Hepatocyte (in vitro differentiated cells): ENCODE measurements around the gene RALB. TPM values are rescaled to one million over a fixed set of nuclear protein-coding genes. Genes with fewer than 3 reads are reported as not detected.

Experiments
- DNase-seq: peaks from one replicate; pipeline ENCODE4 v3.0.0-alpha.2; 2016; ENCODE audit warnings: low spot score
- H2AFZ ChIP-seq: fragments of 200-600 bp; sonication (generic); 2 replicates; pipeline ENCODE4 v1.6.0; 2016; ENCODE audit warnings: antibody characterized with exemption, mild to moderate bottlenecking
- H3K27ac ChIP-seq: fragments of 200-600 bp; sonication (generic); 2 replicates; pipeline ENCODE4 v1.5.1; 2016; ENCODE audit warnings: mild to moderate bottlenecking
- H3K27me3 ChIP-seq: fragments of 200-600 bp; sonication (generic); 2 replicates; pipeline ENCODE4 v1.6.1; 2016
- H3K36me3 ChIP-seq: fragments of 200-600 bp; sonication (generic); replicated peaks from 2 replicates; pipeline ENCODE4 v1.5.1; 2016; ENCODE audit warnings: low read depth; ENCODE audit not compliant: insufficient read depth
- H3K4me1 ChIP-seq: fragments of 200-600 bp; sonication (generic); 2 replicates; pipeline ENCODE4 v1.5.1; 2016; ENCODE audit warnings: mild to moderate bottlenecking, moderate library complexity; ENCODE audit not compliant: insufficient read depth
- H3K4me2 ChIP-seq: fragments of 200-600 bp; sonication (generic); 2 replicates; pipeline ENCODE4 v1.6.0; 2016
- H3K4me3 ChIP-seq: fragments of 200-600 bp; sonication (generic); 2 replicates; pipeline ENCODE4 v1.5.1; 2016; ENCODE audit warnings: mild to moderate bottlenecking
- H3K79me2 ChIP-seq: fragments of 200-600 bp; sonication (generic); 2 replicates; pipeline ENCODE4 v1.6.0; 2017; ENCODE audit warnings: mild to moderate bottlenecking
- H3K9me2 ChIP-seq: fragments of 200-600 bp; sonication (generic); replicated peaks from 2 replicates; pipeline ENCODE4 v1.6.0; 2017; ENCODE audit warnings: mild to moderate bottlenecking; ENCODE audit not compliant: insufficient read depth
- H3K9me3 ChIP-seq: fragments of 200-600 bp; sonication (generic); 2 replicates; pipeline ENCODE4 v1.5.1; 2016; ENCODE audit warnings: low read depth, mild to moderate bottlenecking
- H4K20me1 ChIP-seq: fragments of 200-600 bp; sonication (generic); 2 replicates; pipeline ENCODE4 v1.6.0; 2016; ENCODE audit warnings: mild to moderate bottlenecking; ENCODE audit not compliant: insufficient read depth, poor library complexity, severe bottlenecking
- EZH2 ChIP-seq: fragments of 200-600 bp; sonication (generic); IDR thresholded peaks from 2 replicates; pipeline ENCODE4 v1.6.1; 2016; ENCODE audit warnings: antibody characterized with exemption, mild to moderate bottlenecking, borderline replicate concordance
- EZH2phosphoT487 ChIP-seq: fragments of 200-600 bp; sonication (generic); IDR thresholded peaks from one replicate; pipeline ENCODE4 v1.6.1; 2018; ENCODE audit warnings: antibody characterized with exemption, mild to moderate bottlenecking, low read depth, moderate library complexity; ENCODE audit not compliant: unreplicated experiment, severe bottlenecking
- WGBS: methylation state at CpG from one replicate; pipeline ENCODE4 v1.1.6; 2016; ENCODE audit warnings: low lambda C conversion rate; ENCODE audit errors: missing lambda C conversion rate; 5-methylcytosine and 5-hydroxymethylcytosine counted together
- polyA plus RNA-seq: library from polyadenylated mRNA; unstranded; fragments of >200 nt; fragmentation: Nextera tagmentation; extraction: Ambion mirVana; gene quantifications from 2 replicates; pipeline ENCODE4 v1.2.1, GENCODE V29; 2016
- total RNA-seq: library from RNA; depleted of rRNA; stranded (reverse); fragments of >200 nt; gene quantifications from 2 replicates; pipeline ENCODE4 v1.2.3, GENCODE V29; 2014
- TF ChIP-seq, protein P1 (sequence below): fragments of 200-600 bp; sonication (generic); IDR thresholded peaks from 2 replicates; pipeline ENCODE4 v1.5.1; 2016; ENCODE audit warnings: antibody characterized with exemption, mild to moderate bottlenecking; ENCODE audit not compliant: poor library complexity

Gene RALB
- total and polyA plus RNA-seq, 2 experiments from 2014 or later = 68.2 to 74.4 TPM

DNA sequence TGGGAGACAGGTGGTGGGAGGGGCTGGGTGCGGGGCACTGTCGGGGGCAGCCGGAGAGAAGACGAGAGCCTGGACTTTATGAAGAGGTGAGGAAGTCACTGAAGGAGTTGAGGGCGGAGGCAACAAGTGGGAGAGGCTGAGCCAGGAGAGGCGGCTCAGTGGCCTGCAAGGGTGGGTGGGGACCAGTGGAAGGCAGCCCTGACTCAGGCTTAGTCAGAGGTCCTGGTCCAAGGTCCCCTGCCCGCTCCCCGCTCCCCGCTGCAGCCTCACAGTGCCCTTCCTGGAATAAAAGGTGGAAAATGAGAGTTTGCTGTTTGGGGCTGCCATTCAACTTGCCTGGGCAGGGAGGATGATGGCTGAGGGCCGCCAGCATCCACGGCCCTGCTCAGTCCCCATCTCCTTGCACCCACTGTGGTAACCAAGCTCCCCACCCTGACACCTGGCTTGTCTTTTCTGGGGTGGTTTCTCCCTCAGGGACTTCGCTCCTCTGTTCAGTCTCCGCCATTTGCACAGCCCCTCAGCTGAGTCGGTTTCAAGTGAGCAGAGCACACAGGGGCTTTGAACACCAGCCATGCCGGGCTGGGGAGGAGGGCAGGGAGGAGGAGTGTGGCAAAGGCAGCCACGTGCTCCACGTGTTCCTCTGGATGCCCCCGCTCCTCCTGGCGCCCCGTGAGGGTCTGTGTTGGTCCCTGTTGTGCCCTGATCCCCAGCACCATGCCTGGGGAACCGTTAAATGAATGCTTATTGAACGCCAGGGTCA is 13.7 kb upstream of the RALB start:
- Histone ChIP-seq H3K9me3 (no peaks in the 10 kb centered on the region), H4K20me1 (no peaks in the 10 kb centered on the region), H3K4me1 (peaks cover 17% of the 10 kb centered on the region), H2AFZ (no peak overlapping the region), H3K79me2 (no peaks in the 10 kb centered on the region), H3K27ac (peak overlapping the region; percentile 97), H3K36me3 (no peaks in the 10 kb centered on the region), H3K27me3 (no peaks in the 10 kb centered on the region), H3K4me2 (peak overlapping the region; percentile 48), H3K9me2 (no peaks in the 10 kb centered on the region), H3K4me3 (no peak overlapping the region)
- DNase-seq = peak; percentile 90
- WGBS = 72% methylated on average over 20 of the region's 22 CpGs
- no peak for TF ChIP-seq EZH2
- TF ChIP-seq, protein P1, sequence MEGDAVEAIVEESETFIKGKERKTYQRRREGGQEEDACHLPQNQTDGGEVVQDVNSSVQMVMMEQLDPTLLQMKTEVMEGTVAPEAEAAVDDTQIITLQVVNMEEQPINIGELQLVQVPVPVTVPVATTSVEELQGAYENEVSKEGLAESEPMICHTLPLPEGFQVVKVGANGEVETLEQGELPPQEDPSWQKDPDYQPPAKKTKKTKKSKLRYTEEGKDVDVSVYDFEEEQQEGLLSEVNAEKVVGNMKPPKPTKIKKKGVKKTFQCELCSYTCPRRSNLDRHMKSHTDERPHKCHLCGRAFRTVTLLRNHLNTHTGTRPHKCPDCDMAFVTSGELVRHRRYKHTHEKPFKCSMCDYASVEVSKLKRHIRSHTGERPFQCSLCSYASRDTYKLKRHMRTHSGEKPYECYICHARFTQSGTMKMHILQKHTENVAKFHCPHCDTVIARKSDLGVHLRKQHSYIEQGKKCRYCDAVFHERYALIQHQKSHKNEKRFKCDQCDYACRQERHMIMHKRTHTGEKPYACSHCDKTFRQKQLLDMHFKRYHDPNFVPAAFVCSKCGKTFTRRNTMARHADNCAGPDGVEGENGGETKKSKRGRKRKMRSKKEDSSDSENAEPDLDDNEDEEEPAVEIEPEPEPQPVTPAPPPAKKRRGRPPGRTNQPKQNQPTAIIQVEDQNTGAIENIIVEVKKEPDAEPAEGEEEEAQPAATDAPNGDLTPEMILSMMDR = no peak

DNA sequence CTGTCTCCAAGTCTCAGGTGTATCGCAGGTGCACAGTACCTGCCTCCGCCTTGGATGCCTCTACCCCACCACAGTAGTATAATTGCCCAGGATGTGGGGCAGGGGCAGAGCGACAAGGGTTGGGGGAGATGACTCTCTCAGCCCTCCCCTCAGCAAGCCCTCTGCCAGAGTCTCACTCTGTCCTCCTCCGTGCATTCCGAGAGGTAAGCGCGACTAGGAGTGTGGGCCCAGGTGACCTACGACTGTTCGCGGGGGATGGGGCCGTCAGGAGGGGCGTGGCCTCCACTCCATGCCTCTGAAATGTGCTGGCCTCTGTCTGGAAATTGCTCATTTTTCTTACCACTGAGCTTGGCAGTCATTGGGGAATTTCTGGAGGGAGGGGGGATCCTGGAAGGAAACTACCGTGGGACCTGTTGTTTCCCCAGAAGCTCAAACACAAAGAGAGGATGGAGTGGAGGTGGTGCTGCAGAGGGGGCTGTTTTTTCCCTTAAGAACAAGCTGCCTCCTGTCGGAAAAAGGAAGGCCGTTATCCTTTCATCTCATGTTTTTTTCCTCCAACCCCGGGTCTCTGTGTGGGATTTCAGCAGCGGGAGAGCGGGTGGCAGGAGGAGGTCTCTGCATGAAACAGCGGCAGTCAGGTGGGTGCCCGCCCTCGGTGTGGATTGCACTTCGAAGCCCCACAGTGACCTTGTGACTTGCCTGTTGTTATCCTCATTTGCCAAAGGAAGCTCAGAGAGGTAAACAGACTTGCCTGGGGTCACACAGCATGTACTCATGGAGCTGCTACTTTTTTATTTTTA is 13.0 kb upstream of the RALB start:
- H3K27ac ChIP-seq = peak overlapping the region; percentile 97
- no peaks in the 10 kb centered on the region for H4K20me1 ChIP-seq
- no peaks in the 10 kb centered on the region for H3K27me3 ChIP-seq
- 43% methylated on average over 22 of the region's 22 CpGs for WGBS
- no peaks in the 10 kb centered on the region for H3K79me2 ChIP-seq
- TF ChIP-seq, protein P1 = no peak
- TF ChIP-seq EZH2phosphoT487 (no peak), EZH2 (no peak)
- no peaks in the 10 kb centered on the region for H3K9me2 ChIP-seq
- H2AFZ ChIP-seq = no peak overlapping the region
- no peaks in the 10 kb centered on the region for H3K36me3 ChIP-seq
- peak overlapping the region; percentile 48 for H3K4me2 ChIP-seq
- H3K9me3 ChIP-seq = no peaks in the 10 kb centered on the region
- H3K4me3 ChIP-seq = no peak overlapping the region
- peaks cover 21% of the 10 kb centered on the region for H3K4me1 ChIP-seq
- DNase-seq = peak; percentile 85

DNA sequence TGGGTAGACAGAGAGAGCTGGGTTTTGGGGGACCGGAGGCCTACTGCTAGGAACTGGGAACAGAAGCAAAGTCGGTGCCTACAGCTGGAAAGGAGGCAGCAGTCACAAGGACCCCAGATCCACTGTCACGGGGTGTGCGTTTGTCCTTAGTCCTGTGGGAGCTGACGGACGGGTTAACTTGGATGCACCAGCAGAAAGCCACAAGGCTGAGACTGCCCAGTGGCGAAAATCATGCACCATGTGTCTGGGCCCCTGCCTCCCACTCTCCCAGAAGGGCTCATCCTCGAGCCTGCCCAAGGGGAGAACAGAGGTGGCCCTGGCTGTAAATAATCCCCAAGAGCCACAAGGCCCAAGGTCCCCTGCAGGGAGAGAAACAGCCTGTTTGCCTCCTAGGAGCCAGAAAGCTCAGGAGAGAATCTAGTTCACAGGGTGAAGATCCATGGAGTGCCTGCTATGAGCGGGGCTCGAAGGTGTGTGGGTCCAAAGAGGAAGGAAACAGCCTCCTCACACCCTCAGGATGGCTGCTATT is 11.7 kb upstream of the RALB start:
- 97% methylated on average over 10 of the region's 10 CpGs for WGBS
- H3K4me1 ChIP-seq = peaks cover 32% of the 10 kb centered on the region
- TF ChIP-seq EZH2phosphoT487 = no peak
- no peak for TF ChIP-seq EZH2
- TF ChIP-seq, protein P1 = no peak

More for the DNA sequence above, 11.7 kb upstream of the RALB start:
- DNase-seq = no peak
- H3K9me2 ChIP-seq = no peaks in the 10 kb centered on the region
- H3K27ac ChIP-seq = no peak overlapping the region
- H3K27me3 ChIP-seq = no peaks in the 10 kb centered on the region
- H2AFZ ChIP-seq = no peak overlapping the region
- H3K4me3 ChIP-seq = no peak overlapping the region
- no peaks in the 10 kb centered on the region for H3K36me3 ChIP-seq
- no peaks in the 10 kb centered on the region for H3K9me3 ChIP-seq
- no peak overlapping the region for H3K4me2 ChIP-seq
- no peaks in the 10 kb centered on the region for H3K79me2 ChIP-seq
- no peaks in the 10 kb centered on the region for H4K20me1 ChIP-seq
